Prostate gland (tissue), 2 donors: Measurements from ENCODE around the gene CYP4F3. TPM values are rescaled to one million over a fixed set of nuclear protein-coding genes. Genes with fewer than 3 reads are reported as not detected.
"Not testable (repeated sequence)": the region's sequence is repeated elsewhere in the genome, so short reads cannot be mapped to it uniquely, and the experiment has no call there.

Experiments used
- DNase-seq: peaks from one replicate; pipeline ENCODE4 v3.0.0-alpha.2; 2019; ENCODE audit warnings: low spot score
- H3K27ac ChIP-seq, 2 donors: fragments of 200-600 bp; sonication (generic); 2 replicates each; pipeline ENCODE4 v1.5.1; 2017 to 2019
- H3K27me3 ChIP-seq: fragments of 200-600 bp; sonication (generic); replicated peaks from 2 replicates; pipeline ENCODE4 v1.5.1; 2019; ENCODE audit not compliant: insufficient read depth
- H3K36me3 ChIP-seq, 2 donors: fragments of 200-600 bp; sonication (generic); 1 replicate in 1 of 2; 2 replicates in 1 of 2; pipeline versions ENCODE4 v1.5.1 to v1.8.1; 2017 to 2019
- H3K4me1 ChIP-seq: fragments of 200-600 bp; sonication (generic); replicated peaks from 2 replicates; pipeline ENCODE4 v1.5.1; 2019
- H3K4me3 ChIP-seq, 2 donors: fragments of 200-600 bp; sonication (generic); 2 replicates each; pipeline ENCODE4 v1.5.1; 2017 to 2019
- H3K9me3 ChIP-seq: fragments of 200-600 bp; sonication (generic); 2 replicates; pipeline ENCODE4 v1.5.1; 2017
- CTCF ChIP-seq, 4 experiments: fragments of 200-600 bp in 2 of 4; fragments of 450-650 bp in 2 of 4; sonication (generic) in 2 of 4; IDR thresholded peaks; 1 replicate in 3 of 4; 2 replicates in 1 of 4; pipeline ENCODE4 v1.5.1; 2016 to 2019; ENCODE audit warnings: antibody characterized with exemption in 4 of 4, mild to moderate bottlenecking in 2 of 4, moderate library complexity in 2 of 4
- POLR2A ChIP-seq: fragments of 450-650 bp; IDR thresholded peaks from one replicate; pipeline ENCODE4 v1.6.1; 2016; ENCODE audit warnings: antibody characterized with exemption, mild to moderate bottlenecking
- POLR2AphosphoS5 ChIP-seq: sonication (generic); formaldehyde crosslinking; IDR thresholded peaks from one replicate; pipeline ENCODE4 v1.6.1; 2017; ENCODE audit warnings: antibody characterized with exemption
- WGBS: methylation state at CpG from one replicate; pipeline ENCODE4 v1.1.5; 2018; 5-methylcytosine and 5-hydroxymethylcytosine counted together
- intact Hi-C: fragments of 100-400 bp; cut with DNase I; formaldehyde crosslinking; loops from one replicate; pipeline ENCODE4 v1.14.2; 2022
- total RNA-seq, 2 donors: library from RNA; depleted of rRNA; stranded (reverse); fragments of >200 nt; gene quantifications; one replicate each; pipeline ENCODE4 v1.1.0, GENCODE V29; 2016

The CYP4F3 gene
- 1 to 10 TPM in 1 of 2 donors, under 1 TPM in 1; 0.28 to 2.0 TPM for total RNA-seq

GRCh38 chr19:15640294-15640903 is at the start of gene CYP4F3:
CYP4F3 (plus strand) TSS chr19:15640897; CDS start chr19:15641416, 519 bp downstream.
- Histone ChIP-seq H3K27me3 (no peaks in the 10 kb centered on the region), H3K36me3 (no peaks in the 10 kb centered on the region), H3K4me3 (no peak within 1 kb of the TSS), H3K9me3 (no peaks in the 10 kb centered on the region), H3K4me1 (no peaks in the 10 kb centered on the region), H3K27ac (no peak within 1 kb of the TSS)
- DNase-seq: peak; percentile 79
- TF ChIP-seq POLR2A (peak; percentile 11), CTCF (IDR thresholded peaks at IDR 0.05) (no peak), POLR2AphosphoS5 (no peak)
- intact Hi-C loops: no loop called here
- 33% methylated on average over 6 of the region's 6 CpGs for WGBS

- no peaks in the 10 kb centered on the region for H3K9me3 ChIP-seq
- no peaks in the 10 kb centered on the region for H3K36me3 ChIP-seq
- H3K27ac ChIP-seq: no peak overlapping the region
- intact Hi-C loops: no loop called here
- TF ChIP-seq POLR2AphosphoS5: no peak
- TF ChIP-seq CTCF (IDR thresholded peaks at IDR 0.05): no peak
- TF ChIP-seq POLR2A: no peak
- no peak for DNase-seq
- no peak overlapping the region for H3K4me3 ChIP-seq
- no peaks in the 10 kb centered on the region for H3K4me1 ChIP-seq
- no peaks in the 10 kb centered on the region for H3K27me3 ChIP-seq
- 63% methylated on average over 4 of the region's 4 CpGs for WGBS
Observed at GRCh38 chr19:15591796-15592195, 48.9 kb upstream of the CYP4F3 start.

GRCh38 chr19:15592506-15592905 is 48.2 kb upstream of the CYP4F3 start:
- DNase-seq, intact Hi-C loops, H3K9me3 ChIP-seq, H3K4me1 ChIP-seq, H3K36me3 ChIP-seq, H3K27ac ChIP-seq, H3K4me3 ChIP-seq, H3K27me3 ChIP-seq: not testable (repeated sequence)
- WGBS: 23% methylated on average over 5 of the region's 5 CpGs

GRCh38 chr19:15593766-15594165 is 46.9 kb upstream of the CYP4F3 start:
- H3K4me3 ChIP-seq, intact Hi-C loops, DNase-seq, H3K4me1 ChIP-seq, H3K27ac ChIP-seq, H3K27me3 ChIP-seq, H3K9me3 ChIP-seq, H3K36me3 ChIP-seq: not testable (repeated sequence)
- WGBS: 51% methylated on average over 4 of the region's 4 CpGs

- no peaks in the 10 kb centered on the region for H3K9me3 ChIP-seq
- no peaks in the 10 kb centered on the region for H3K27me3 ChIP-seq
- intact Hi-C loops: no loop called here
- TF ChIP-seq CTCF (IDR thresholded peaks at IDR 0.05) (no peak), POLR2AphosphoS5 (peak; percentile 78), POLR2A (no peak)
- 27% methylated on average over 6 of the region's 6 CpGs for WGBS
- H3K4me1 ChIP-seq: no peaks in the 10 kb centered on the region
- H3K36me3 ChIP-seq: no peaks in the 10 kb centered on the region
- H3K4me3 ChIP-seq: no peak overlapping the region
- peak overlapping the region in 1 of 2 donors; percentile 4 for H3K27ac ChIP-seq
- peak; percentile 77 for DNase-seq
Observed at GRCh38 chr19:15595069-15595468, 45.6 kb upstream of the CYP4F3 start.

GRCh38 chr19:15607978-15608925 is 32.4 kb upstream of the CYP4F3 start:
- intact Hi-C loops, DNase-seq, H3K27me3 ChIP-seq, H3K36me3 ChIP-seq, H3K4me1 ChIP-seq, H3K9me3 ChIP-seq, H3K4me3 ChIP-seq, H3K27ac ChIP-seq: not testable (repeated sequence)
- 88% methylated on average over 24 of the region's 27 CpGs for WGBS
